Left kidney (tissue), 2 donors: ENCODE results near the gene SDCBP2. TPM values are rescaled to one million over a fixed set of nuclear protein-coding genes. Genes with fewer than 3 reads are reported as not detected.
A peak's percentile ranks its signal among the peaks of the same experiment; 100 is the strongest.

Experiments used
- DNase-seq: peaks from one replicate; pipeline ENCODE4 v3.0.0-alpha.2; 2013
- polyA plus RNA-seq: library from polyadenylated mRNA; unstranded; fragments of 120-200 nt; gene quantifications from one replicate; pipeline ENCODE4 v1.2.1, GENCODE V29; 2013; ENCODE audit not compliant: insufficient read length

SDCBP2 gene
- polyA plus RNA-seq, 1 donor, result 1.7 TPM

GRCh38 chr20:1313236-1313964, 15.5 kb downstream of the SDCBP2 start:
- peak; percentile 78 for DNase-seq

DNA sequence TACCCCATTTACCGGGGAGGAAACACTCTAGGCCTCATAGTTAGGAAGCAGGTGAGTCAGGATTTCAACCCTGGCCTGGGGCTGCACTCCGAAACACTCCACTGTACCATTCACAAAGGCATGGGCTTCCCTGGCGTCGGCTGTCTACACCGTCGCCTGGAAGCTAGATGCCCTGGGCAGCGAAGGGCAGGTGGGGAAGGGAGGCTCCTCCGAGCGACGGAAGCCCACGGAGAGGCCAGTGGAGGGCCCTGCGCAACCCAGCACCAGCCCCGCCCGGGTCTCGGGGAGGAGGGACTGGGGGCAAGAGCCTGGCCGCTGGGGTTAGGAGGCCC, 16.1 kb downstream of the SDCBP2 start:
- no peak for DNase-seq

DNA sequence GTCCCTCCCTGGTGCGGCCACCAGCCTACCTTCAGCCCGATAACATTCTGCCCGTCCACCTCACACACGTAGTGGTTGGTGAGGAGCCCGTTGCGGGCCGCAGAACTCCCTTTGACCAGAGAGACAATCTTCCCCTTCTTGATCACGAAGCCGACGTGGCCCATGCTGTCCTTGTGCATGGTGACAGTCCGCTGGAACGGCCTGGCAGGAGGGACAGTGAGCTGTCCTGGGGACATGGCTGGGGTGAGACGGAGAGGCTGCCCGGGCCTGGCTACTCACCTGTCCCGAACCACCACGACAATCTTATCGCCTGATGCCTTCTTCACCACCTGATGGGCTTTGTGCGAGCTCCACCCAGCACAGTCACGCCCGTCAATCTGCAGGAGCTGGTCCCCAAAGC, 16.6 kb downstream of the SDCBP2 start:
- DNase-seq, result no peak

DNA sequence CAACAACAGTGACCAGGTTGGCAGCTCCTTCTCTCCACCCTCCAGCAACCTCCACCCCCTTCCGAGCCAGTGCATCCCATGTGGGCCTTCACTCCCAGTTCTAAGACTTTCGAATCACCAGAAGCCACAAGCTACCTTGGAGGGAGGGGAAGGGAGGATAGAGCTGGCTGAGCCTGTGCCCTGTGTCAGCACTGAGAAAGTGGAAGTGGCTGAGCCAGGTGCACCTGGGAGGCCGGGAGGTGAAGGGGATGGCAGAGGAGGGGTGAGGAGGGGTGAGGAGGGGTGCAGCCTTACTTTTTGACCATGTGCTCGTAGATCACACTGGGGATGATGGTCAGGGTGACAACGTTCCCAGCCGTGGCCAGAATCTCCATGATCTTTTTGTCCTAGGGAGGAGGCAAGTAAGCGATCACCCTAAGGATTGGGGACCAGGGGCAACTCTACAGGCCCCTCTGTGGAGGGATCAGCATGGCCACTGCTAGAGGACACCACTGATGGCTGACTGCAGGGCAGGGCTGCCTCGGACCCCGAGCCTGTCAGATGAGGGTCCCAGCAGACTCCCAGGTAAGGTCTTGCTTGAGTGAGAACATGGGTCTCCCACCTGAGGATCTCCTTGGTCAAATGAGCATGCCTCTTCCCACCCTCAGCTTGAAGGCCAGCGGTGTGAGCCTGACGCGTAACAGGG, 18.3 kb downstream of the SDCBP2 start:
- DNase-seq, result no peak

GRCh38 chr20:1310071-1310470, 18.9 kb downstream of the SDCBP2 start:
- DNase-seq, result no peak

DNA sequence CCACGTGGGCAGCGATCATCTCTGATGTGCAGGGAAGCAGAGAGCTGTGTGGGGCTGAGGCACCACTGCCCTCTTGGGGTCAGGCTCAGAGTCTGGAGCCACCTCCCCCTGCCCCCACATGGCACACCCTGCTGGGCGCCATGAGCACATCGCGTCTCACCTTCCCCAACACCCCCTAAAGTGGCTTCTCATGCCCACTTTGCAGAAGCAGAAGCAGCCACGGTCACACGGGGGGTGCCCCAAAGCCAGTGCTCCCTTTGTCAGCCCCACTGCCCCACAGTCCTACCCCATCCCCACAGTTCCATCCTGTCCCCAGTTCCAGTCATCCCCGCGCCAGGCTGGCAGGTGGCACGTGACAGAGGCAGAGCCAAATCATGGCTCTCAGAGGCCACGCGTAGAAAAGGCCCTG, 19.5 kb downstream of the SDCBP2 start:
- no peak for DNase-seq

DNA sequence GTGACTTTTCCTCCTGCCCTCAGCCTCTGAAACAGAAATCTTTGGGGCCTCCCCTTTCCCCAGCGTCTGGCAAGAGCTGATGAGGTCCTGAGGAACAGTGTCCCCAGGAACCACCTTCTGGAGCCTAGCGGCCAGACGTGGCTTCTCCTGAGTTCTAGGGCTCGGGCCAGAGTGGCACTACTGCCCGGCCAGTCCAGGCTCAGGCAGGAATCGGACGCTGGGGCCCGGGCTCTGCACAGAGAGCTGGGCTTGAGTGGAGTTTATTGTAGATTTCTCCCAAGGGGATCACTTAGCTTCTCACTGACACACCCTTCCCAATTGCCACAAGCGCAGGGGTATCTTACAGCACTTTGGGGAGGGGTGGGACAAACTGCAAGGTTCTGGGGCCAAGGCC, 20.2 kb downstream of the SDCBP2 start:
- no peak for DNase-seq

DNA sequence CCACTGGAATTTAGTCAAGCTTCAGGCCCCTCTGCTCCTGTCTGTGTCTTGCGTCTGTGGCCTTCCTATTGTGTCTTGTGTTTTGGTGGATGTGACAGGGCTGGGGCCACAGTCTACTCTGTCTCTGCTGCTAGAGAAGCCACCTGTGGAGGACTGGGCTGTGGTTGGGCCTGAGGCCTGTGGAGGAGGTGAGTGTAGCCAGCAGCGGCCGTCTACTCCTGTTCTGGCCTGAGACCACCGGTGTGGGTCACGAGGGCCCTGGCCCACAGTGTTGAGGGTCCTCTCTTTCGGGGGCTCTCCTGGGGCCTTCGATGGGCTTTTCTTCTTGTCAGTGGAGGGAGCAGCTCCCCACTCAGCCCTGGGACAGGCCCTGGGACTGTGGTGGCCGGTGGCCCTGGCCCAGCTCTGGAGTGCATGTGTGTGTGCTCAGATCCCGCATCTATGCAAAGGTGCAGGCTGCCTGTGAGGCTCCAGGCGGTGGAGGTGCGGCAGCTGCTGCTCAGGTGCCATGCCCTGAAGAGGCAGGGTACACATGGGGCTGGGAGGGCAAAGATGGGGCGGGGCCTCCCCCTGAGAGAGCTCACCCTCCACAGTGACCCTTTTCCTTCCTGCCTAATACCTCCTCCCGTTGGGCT, 20.8 kb downstream of the SDCBP2 start:
- DNase-seq, result no peak

GRCh38 chr20:1307571-1307971, 21.4 kb downstream of the SDCBP2 start:
- no peak for DNase-seq

GRCh38 chr20:1307171-1307570, 21.8 kb downstream of the SDCBP2 start:
- DNase-seq, result no peak

- DNase-seq, result no peak
Measured at GRCh38 chr20:1306316-1307135, 22.4 kb downstream of the SDCBP2 start.

DNA sequence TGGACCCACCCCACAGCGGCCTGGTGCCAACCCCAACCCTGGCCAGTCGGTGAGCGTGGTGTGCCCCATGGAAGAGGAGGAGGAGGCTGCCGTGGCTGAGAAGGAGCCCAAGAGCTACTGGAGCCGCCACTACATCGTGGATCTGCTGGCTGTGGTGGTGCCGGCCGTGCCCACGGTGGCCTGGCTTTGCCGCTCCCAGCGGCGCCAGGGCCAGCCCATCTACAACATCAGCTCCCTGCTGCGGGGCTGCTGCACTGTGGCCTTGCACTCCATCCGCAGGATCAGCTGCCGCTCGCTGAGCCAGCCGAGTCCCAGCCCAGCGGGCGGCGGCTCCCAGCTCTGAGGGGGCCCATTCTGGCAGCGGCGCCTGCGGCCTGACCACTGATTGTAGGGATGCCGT, 23.2 kb downstream of the SDCBP2 start:
- no peak for DNase-seq

DNA sequence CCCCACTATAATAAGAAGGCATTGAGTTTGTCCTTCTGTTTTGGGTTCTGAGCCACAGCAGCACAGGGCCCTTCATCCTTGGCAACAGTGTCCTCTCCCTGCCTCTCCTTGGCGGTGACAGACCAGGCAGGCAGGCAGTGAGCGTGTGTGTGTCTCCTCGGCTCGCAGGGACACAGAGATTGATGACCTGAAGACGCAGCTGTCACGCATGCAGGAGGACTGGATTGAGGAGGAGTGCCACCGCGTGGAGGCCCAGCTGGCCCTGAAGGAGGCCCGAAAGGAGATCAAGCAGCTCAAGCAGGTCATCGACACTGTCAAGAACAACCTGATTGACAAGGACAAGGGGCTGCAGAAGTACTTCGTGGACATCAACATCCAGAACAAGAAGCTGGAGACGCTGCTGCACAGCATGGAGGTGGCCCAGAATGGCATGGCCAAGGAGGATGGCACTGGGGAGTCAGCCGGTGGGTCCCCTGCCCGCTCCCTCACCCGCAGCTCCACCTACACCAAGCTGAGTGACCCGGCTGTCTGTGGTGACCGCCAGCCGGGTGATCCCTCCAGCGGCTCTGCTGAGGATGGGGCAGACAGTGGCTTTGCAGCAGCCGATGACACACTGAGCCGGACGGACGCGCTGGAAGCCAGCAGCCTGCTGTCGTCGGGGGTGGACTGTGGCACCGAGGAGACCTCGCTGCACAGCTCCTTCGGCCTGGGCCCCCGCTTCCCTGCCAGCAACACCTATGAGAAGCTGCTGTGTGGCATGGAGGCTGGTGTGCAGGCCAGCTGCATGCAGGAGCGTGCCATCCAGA, 24.0 kb downstream of the SDCBP2 start:
- no peak for DNase-seq

DNA sequence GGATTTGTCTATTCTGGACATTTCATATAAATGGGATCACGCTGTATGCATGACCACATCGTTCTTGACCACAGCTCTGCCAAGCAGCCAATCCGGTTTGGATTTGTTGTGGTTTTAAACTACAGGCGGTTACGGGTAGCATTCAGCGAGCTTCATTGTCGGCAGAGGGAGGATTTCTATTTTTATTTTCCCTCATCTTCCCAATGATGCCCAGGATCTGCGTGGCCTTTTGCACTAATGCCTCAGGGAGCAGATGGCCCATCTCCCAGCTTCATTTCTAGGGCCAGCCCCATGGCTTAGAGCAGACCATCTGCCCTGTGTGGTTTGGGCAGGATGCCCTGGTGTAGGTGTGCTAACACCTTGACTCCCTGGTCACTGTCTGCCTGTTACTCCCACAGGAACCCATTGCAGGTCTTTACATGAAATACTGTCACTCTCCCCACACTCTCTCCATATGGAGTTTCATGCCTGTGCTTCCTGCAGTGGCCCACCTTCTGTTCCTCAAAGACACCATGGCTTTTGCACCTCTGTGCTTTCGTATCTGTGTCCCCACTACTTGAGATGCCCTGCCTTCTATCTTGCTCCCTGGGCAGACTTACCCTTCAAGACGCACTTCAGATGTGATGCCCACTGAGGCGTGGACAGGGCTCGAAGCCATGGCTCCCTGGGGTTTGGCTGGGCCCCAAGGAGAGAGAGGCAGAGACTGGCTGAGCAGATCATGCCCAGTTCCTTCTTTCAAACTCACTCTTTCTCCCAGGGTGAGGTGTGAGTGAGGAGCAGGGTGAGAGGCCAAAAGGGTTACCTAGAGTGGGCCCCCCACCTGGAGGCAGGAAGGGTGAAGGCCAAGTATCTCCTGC, 26.0 kb downstream of the SDCBP2 start:
- DNase-seq, result no peak

DNA sequence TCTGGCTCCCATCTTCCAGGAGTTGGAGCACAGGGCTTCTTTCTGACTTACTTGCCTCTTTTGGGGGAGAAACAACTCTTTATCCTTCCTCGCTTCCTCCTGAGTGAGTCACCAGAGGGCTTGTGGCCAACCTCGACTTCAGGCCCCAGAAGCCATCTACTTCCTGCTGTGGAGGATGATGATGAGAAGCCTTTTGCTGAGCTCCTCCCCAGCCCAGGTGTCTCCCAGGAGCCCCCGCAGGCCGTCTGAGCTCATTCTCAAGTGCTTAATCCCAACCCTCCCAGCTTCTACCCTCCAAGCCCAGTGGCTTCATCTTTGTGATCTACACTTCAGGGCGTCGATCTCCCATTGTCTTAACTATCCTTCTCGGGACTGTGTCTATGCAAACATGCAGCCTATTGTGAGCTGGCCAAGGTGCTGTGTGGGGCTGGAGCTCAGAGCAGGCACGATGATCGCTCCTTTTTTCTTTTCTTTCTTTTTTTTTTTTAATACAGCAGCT, 27.9 kb downstream of the SDCBP2 start:
- DNase-seq, result no peak

DNA sequence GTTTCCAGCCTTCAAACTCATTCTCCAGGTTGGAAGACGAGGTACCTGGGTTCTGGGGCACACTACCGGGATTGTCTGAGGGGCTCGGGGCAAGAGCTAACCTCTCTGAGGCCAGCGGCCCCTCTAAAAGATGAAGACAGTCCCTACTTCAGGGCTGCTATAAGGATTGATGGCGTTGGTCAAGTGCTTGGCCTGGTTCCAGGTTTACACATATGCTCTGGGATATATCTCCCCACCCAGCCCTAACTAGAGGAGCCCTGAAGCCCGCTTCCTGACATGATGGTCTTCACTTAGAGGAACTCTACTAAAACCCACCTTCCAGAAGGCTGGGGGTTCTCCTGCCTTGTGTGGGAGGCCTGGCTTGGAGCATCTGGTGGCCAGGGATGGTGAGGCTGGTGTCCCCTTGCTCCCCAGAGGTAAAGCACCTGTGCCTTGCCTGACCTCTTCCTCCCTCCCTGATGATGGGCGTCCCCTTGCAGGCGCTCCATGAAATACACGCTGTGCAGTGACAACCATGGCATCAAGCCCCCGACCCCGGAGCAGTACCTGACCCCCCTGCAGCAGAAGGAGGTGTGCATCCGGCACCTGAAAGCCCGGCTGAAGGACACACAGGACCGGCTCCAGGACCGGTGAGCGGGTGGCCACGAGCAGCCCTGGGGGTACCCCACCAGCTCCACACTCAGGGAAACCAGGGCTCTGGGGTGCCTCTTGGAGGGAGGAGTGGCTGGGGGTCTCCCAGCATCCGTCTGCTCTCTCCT, 28.7 kb downstream of the SDCBP2 start:
- DNase-seq, result no peak

- DNase-seq, result no peak
Measured at GRCh38 chr20:1299522-1299921, 29.4 kb downstream of the SDCBP2 start.

DNA sequence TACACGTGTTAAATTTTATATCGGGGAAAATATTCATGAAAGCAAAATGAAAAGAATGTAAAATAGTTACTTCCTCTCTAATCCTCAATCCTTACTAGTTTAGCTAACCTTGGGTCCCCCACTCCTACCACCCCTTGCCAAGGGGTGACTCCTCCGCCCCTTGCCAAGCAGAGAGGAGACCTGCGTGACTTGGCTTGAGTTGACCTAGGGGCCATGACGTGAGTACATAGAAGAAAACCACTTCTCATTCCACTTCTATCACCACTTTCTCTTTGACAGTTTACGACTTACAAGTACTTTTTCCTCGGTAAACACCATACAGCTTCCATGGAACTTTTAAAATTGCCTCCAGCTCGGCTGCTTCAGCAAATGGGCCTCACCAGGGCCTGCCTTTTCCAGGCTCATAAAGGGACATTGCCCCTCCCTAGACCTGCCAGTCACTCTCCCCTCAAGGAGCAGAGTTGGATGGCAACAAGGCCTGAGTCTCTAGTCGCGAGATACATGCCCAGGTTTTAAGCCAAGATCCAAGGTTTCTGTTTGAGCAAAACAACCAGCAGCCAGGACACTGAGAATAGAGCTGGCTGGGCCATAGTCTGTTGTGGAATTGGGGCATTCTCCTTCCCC, 29.9 kb downstream of the SDCBP2 start:
- DNase-seq, result no peak

DNA sequence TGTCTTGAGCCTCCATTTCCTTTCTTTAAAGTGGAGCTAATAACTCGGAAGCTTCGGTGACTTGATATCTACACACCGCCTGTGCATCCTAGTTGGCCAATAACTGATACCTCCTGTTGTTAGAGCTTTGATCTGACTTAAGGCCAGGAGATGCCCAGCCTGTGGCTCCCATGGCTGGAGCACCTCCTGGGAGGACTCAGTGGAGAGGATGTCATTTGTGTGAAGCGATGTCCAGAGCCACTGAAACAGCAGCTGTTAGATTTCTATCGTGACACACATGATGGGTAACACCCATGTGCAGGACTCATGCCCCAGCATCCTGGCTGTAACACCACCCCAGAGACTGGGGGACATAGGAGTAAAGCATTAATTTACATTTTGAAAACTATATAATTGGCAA, 30.8 kb downstream of the SDCBP2 start:
- no peak for DNase-seq
